Suppressor macrophage treated with lipopolysaccharide for 1 hour (primary cell): ENCODE results near the gene MAF.
A peak's percentile ranks its signal among the peaks of the same experiment; 100 is the strongest.

Experiments used
- DNase-seq, 3 donors: peaks; one replicate each; pipeline ENCODE4 v3.0.0-alpha.2; 2020 to 2022

MAF gene

DNA sequence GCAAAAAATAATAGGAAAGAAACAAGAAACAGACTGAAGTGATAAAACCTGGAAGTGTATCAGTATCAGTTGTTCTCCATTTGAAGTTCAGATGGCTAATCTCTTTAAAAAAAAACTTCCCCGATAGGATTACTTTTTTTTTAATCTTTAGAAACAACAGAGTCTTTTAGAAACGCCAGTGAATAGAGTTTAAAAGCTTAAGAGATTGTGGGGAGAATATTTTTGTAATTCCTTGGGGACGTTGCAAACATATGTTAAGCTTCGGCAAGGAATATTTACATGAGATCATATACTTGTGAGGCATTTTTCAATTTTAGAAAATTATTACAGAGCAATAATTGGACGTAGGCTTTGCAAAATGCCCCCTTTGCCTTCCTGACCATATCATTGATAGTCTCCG, 13.2 kb downstream of the MAF start:
- DNase-seq, result no peak

DNA sequence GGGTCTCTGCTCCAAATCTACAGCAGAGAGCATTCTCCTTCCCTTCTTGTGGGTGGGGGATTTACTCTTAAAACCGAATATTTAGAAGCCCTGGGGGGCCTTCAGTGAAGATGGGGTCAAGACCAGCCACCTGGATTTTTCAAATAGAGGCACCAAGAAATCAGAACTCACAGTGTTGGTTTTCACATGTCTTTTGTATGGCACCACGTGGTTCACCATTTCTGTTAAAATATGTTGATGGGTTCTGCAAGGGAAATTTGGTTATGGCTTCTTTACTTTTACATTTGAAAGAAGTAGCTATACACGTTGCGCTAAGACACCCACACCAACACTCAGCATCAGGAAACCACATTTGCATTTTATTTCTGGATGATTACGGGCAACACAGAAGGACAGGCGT, 17.7 kb downstream of the MAF start:
- DNase-seq, result no peak

DNA sequence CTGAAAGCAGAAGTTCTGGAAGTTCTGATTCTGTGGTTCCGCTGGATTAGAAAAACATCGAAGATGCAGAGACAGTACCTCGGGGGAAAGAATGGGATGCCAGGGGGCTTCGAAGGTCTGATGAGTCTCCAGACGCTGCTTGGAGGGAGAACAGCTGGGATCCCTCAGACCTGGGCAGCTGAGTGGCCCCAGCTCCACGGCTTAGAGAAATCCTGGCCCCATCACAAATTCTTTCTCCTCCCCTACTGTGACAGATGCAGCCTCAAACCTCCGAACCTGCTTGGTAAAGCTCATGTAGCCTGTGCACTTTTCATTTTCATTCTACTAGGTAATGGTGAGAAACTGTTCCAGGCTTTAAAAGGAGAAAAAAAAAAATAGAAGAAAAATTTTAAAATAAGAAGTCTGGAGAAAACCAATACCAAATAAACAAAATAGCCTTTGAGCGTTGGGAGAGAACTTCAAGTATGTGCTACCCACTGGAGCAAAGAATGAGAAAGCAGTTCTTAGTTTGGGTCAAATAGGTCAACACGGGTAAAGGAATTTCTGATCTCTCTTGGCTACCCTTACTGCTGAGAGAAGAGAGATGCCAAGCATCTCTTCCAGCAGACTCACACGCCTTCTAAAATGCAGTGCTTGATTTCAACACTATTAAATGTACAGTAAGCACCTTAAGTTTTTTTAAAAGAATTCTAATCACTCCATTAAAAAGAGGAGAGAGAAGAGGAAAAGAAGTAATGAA, 19.9 kb downstream of the MAF start:
- DNase-seq, result no peak

DNA sequence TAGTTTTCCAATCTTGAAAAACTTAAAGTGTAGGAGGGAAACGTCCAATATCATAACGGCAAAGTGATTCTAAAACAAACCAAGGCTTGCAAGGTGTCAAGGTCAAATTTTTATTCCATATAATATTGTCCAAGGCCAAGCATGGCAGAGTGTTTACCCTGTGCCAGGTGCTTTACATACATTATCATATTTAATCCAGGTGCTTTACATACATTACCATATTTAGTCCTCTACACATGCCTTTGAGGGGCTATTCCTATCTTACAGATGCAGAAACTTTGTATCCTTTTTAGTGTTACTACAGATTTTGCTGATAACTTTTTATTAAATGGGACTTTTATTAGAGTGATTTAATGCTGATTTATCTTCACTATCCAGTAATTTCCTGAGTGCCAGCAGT, 23.9 kb downstream of the MAF start:
- no peak for DNase-seq

DNA sequence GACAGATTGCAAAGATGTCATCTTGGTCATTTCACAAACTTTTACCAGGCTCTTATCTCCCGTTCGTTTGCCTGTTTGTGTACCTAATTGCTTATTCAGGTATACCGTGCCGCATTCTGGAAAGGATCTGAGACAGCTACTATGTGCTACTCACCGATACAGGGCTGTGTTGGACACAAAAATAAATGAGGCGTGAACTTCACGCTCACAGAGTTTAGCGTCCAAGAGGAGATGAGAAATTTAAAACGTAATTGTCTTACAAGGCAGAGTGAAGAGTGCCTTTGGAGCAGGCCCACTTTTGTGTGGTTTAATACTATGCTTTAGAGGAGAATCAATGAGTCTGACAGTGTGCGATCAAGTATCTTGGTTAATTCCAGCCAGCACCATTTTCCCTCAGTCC, 26.7 kb downstream of the MAF start:
- DNase-seq, result no peak

DNA sequence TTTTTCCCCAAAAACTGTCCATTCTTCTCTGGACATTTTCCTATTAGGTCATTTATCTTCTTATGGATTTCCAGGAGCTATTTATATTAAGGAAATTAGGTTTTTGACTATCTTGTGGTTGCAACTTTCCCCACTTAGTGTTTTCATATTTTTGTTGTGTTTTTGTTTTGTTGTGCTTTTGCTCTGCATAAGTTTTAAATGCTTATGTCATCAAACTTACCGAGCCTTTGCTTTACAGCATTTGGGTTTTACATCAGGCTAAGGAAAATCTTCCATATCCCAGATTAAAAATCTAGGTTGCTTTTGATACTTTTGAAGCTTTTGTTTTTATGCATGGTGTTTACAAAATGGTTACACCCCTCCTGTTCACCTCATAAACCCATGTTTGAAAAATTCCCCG, 27.5 kb downstream of the MAF start:
- no peak for DNase-seq

DNA sequence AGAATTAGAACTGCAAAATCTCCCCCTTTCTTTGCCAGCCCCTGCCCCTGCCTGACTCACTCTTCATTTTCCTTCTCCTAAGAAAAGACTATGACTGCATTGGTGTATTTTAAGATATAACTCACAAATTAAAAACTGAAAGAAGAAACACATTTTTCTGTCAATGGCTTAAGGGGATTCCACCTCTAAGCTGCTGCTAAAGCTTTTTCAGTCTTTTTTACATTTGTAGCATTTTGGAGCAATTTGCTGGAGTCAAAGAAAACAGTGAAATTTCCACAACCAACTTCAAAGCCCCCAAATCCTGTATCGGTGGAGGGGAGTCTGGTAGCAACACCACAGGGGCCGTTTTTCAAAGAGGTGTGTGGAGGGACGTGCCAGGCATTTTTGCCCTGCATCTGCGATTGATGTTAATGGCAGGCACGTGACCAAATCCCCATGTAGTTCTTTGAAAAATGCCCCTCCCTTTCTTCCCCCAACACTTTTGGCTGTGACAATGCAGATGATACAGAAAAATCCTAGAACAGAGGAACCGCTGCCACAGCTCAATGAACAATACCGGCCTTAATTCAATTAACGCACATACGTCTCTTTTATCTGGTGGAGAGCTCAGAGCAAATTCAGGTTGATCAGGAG, 28.5 kb downstream of the MAF start:
- peak in 2 of 3 donors; percentile 11 to 22 for DNase-seq

DNA sequence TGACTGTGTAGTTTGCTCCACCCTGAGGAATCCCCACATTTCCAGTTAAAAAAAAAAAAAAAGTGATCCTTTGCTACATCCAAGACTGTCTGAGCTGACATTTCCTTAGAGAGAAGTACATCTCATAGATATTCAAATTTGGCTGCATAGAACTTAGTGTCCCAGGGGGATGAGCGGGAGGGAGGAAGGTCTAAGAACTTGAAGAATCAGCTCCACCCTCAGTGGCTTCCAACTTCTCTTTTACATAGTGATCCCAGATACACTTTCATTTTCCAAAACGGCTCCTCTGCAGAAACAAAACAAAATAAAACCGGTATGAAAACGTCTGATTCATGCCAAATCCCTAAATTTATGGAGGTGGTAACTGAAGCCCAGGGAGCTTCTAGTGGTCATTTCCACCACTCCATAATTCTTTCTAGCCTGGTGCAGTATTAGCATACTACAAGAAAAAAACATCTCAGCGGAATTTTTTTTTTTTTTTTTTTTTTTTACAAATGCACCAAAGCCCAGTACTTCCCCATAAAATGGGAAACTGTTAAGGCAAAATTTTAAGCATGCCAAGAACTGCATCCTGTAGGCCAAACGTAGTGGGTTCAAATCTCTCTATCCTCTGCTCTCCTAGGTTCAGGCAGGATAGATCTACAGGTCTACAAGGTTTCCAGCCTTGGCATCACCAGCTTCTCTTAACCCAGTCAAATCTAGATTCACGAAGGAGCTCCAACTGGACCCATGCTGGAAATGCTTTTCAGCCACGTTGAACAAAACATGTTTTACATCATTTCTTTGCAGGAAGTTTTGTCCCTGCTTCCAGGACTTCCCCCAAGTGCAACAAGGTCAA, 29.3 kb downstream of the MAF start:
- DNase-seq, result peak; percentile 28 to 52 (median 36)

DNA sequence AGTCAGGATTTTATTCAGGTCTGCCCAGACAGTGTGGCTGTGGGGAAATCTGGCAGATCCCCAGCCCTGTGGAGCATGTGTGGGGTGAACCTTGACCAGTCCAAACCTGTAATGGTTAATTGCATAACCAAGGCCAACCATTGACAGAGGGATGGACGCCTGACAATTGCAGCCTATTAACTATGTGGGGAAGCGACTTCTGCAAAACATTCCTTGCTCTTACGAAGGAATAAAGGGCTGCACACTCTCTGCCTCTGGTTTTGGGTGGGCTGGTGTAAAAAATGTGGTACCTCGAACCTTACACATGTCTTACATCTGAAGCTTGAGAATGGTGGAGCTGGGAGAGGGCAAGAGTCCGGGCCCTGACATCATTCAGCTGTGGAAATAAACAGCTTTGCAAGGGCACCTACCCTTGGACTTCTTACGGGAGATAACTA, 35.8 kb downstream of the MAF start:
- DNase-seq, result no peak

DNA sequence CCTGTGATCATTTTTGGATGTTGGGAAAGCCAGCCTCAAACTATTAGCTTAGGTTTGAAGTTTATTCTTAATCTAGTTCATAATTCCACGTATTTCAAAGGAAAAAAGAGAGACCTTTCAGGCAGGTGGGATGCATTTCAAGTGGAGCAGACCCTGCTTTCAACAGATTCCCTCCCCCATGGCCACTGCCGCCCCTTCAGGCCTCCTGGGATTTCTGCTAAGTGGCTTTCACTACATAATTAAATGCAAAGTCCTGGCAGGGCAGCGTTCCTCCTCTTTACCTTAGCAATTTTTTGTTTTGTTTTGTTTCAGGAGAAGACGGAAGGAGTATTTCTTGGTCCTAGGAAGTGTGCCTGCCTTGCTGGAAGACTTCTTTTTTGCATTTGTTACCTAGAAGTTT, 36.6 kb downstream of the MAF start:
- DNase-seq, result no peak

DNA sequence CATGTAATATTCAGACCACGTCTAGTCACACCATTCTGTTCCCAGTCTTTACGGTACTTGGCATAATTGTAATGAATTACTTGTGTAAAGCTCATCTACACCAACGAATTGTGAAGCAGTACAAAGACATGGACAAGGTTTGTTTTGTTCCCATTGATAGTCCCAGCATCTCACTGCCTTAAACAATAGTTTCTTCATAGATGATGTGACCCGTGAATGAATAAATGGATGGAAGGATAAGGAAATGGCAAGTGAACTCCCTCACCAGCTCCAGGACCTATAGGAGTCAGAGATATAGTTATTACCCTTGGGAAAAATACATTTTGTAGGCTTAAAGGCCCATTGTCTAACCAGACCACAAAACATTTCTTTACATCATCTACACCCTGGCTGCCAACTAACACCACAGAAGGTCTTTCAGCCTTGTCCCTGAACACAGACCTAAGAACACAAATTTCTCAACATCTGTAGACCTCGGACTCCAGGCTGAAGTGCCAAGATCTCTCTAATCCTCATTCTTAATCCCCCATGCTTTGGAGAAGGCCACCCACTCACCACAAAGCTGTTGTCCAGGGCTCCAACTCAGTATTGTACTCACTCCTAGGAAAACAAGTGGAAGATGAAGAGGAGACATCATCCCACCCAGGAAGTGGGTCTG, 38.2 kb downstream of the MAF start:
- no peak for DNase-seq

DNA sequence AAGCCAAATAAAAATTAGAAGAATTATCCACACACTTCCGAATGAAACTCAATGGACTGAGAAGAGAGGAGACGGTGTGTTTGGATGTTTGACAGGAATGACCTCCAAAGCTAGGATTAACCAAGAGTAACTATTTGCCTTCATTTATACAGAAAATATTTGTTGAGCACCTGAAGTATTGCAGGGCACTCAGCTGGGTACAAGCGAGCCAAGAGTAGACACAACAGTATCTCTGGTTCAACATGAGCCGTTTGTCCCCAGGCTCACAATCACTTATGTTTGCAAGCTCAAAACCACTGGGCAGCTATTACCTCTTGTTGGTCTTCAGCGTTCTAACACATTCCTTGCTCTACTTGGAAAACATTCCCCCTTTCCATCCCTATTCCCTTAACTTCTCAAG, 38.8 kb downstream of the MAF start:
- no peak for DNase-seq

DNA sequence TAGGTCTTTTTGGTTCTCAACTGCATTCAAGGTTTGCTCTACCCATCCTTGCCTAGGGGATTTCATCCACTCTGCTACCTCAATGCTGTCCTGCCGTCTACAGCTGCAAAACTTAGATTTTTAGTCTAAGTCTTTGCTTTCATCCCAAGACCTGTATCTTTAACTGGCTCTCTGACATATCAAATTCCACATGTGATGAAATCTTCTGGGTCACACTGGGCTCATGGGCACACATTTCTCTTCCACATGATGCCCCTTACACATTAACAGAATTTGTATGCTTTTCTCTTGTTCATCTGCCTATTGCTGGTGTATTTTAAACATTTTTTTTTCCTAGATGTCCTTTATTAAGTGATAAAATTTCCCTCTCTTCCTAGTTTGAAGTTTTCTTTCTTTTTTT, 39.6 kb downstream of the MAF start:
- DNase-seq, result no peak

DNA sequence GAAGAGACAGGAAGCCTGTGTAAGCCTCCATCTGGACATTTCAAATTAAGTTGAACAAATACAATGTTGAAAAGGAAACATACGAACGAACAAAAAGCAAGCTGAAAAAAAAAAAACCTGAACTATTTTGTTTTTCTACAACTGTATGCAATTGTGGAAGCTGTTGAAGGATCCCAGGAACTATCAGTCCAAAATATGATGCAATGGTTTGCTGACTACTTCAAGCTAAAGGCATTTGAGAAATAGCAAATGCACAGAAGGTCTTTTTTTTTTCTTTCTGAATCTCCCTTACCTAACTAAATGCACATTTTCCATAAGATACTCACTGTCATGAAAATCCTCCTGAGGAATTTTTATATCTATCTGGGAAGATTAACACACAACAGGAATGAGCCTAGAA, 40.2 kb downstream of the MAF start:
- DNase-seq, result peak in 2 of 3 donors; percentile 32 to 34

DNA sequence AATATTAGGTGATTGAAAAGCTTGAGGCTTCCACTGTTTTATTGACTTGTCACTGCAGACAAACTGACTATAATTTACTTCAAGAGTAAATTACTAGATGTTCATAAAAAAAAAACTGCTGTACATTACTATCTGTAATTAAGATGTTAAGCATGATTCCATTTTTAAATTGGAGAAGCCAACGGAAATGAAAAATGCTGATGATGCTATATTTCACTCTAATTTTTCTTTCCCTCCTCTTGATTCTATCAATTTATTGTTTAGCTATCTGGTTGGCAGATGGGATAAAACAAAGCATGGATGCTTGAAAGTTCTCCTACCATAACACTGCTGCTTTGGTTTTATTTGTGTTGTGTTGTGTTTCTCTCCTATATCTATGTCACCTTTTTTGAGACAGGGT, 41.0 kb downstream of the MAF start:
- no peak for DNase-seq

DNA sequence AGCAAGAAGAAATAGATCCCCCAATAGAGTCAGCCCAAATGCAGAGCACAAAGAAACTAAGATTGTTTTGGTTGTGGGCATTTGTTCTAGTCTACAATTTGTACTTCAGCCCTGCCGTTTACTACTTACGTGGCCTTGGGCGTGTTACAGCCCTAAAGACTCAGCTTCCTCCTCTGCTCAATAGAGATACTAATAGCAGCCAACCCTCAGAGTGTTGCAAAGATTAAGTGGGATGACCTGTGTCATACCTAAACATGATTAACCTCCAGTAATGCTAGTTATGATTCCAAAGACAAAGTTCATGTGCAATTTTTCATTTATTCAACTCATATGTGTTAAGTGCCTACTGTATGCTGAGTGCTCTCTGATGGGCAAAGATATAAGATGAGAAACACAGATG, 43.1 kb downstream of the MAF start:
- no peak for DNase-seq

DNA sequence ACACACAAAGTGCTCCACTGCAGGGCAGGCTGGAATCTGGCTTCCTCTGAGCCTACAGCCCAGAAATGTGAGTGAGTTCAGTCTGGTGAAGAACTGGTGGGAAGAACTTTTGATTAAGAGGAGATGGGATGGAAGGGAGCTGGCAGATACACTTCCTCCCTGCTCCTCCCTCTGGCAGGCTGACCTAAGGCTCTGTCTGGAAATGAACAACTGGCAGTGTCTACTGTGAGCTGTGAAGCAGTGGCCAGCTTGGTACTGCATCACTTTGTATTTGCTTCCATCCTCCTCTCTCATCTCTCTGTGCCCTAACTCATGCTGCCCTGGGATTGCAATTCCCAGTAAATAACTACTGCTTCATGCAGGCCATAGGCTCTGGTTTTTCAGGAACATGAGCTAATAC, 45.6 kb downstream of the MAF start:
- no peak for DNase-seq

DNA sequence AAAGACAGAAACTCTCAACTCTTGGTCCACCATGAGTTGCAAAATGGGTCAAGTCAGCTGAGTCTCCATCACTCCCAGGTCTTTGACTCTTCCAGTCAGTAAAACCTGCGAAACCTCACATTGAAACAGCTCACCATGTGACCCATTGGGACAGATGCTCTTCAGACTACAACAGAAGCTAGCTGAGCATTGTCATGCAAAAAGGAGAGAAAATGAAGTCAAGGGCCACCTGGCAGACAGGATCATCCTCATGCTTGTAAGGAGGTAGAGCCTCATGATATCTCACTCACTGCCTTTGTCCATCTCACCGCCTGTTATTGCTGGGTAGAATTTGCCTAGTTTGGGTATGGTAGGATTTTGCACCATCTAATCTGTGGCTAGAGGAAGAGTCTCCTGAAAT, 50.2 kb downstream of the MAF start:
- DNase-seq, result no peak

DNA sequence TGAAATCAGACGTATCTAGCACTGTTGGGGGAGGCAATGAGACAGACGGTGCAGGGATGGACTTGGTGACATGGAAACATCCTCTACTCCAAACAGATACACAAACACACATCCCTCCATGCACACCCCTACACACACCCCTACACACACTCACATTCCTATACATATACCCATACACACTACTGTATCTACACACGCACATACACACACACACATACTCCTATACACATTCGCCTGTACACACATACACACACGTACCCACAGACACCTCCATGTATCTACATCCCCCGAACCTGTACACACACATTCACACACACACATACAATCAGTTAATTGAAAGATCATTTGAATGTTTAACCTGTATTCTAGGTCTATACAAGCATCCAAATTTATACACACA, 53.5 kb downstream of the MAF start:
- DNase-seq, result no peak
